SK-N-SH (cell line): ENCODE results near the gene TFDP2. TPM values are rescaled to one million over a fixed set of nuclear protein-coding genes. Genes with fewer than 3 reads are reported as not detected.
A peak's percentile ranks its signal among the peaks of the same experiment; 100 is the strongest.

Experiments used
- CTCF ChIA-PET: fragments of 300-600, 350-600 bp; formaldehyde crosslinking; extraction: SDS; loops from one replicate; lab custom pipeline; 2021; lab: Yijun Ruan, JAX
- POLR2A ChIA-PET: fragments of 350-600 bp; sonication (Branson Sonifier 250); formaldehyde crosslinking; extraction: SDS; loops from one replicate; lab custom pipeline; 2020; ENCODE audit warnings: antibody characterized with exemption, inconsistent platforms; lab: Yijun Ruan, JAX
- DNase-seq: peaks from one replicate; pipeline ENCODE4 v3.0.0; 2012
- H2AFZ ChIP-seq: fragments of 200-600 bp; sonication (generic); 2 replicates; pipeline ENCODE4 v1.8.1; 2016; ENCODE audit warnings: antibody characterized with exemption, mild to moderate bottlenecking, low read depth
- H3F3A ChIP-seq: fragments of 200-600 bp; sonication (generic); replicated peaks from 2 replicates; pipeline ENCODE3; 2016; ENCODE audit warnings: antibody characterized with exemption, mild to moderate bottlenecking; ENCODE audit not compliant: insufficient read depth
- H3K27ac ChIP-seq, 2 experiments: fragments of 200-500 bp in 1 of 2; fragments of 200-600 bp in 1 of 2; sonication (Bioruptor generic) in 1 of 2; sonication (generic), shearing (Covaris generic) in 1 of 2; 2 replicates each; pipeline versions ENCODE4 v1.5.1 to v1.6.1; 2014 to 2016; ENCODE audit warnings: low read depth in 2 of 2, inconsistent platforms in 1 of 2, low read length in 1 of 2, mild to moderate bottlenecking in 1 of 2, mixed read lengths in 1 of 2
- H3K27me3 ChIP-seq: fragments of 200-600 bp; sonication (generic), shearing (Covaris generic); 2 replicates; pipeline ENCODE4 v1.6.1; 2016; ENCODE audit warnings: mixed run types; ENCODE audit not compliant: insufficient read depth
- H3K36me3 ChIP-seq, 2 experiments: fragments of 200-500 bp in 1 of 2; fragments of 200-600 bp in 1 of 2; sonication (Bioruptor generic) in 1 of 2; sonication (generic) in 1 of 2; replicated peaks in 1 of 2; 2 replicates each; pipeline versions ENCODE3 to v1.5.1; 2014 to 2016; ENCODE audit warnings: low read length in 1 of 2, mild to moderate bottlenecking in 1 of 2; ENCODE audit not compliant: insufficient read depth in 2 of 2, control insufficient read depth in 1 of 2
- H3K4me1 ChIP-seq, 2 experiments: fragments of 200-500 bp in 1 of 2; fragments of 200-600 bp in 1 of 2; sonication (Bioruptor generic) in 1 of 2; sonication (generic), shearing (Covaris generic) in 1 of 2; 2 replicates each; pipeline versions ENCODE4 v1.5.1 to v1.6.1; 2014 to 2016; ENCODE audit warnings: low read depth in 1 of 2, low read length in 1 of 2, mixed run types in 1 of 2; ENCODE audit not compliant: insufficient read depth in 2 of 2, control insufficient read depth in 1 of 2
- H3K4me2 ChIP-seq: fragments of 200-600 bp; sonication (generic), shearing (Covaris generic); 2 replicates; pipeline ENCODE4 v1.6.1; 2017; ENCODE audit warnings: mixed run types
- H3K4me3 ChIP-seq, 2 experiments: fragments of 200-500 bp in 1 of 2; fragments of 200-600 bp in 1 of 2; sonication (Bioruptor generic) in 1 of 2; sonication (generic), shearing (Covaris generic) in 1 of 2; 2 replicates each; pipeline versions ENCODE4 v1.5.1 to v1.8.1; 2014 to 2016; ENCODE audit warnings: low read depth in 2 of 2, inconsistent platforms in 1 of 2, low read length in 1 of 2, mild to moderate bottlenecking in 1 of 2, mixed read lengths in 1 of 2, moderate library complexity in 1 of 2
- H3K79me2 ChIP-seq: fragments of 200-600 bp; sonication (generic); 2 replicates; pipeline ENCODE4 v1.8.1; 2017; ENCODE audit warnings: mild to moderate bottlenecking; ENCODE audit not compliant: insufficient read depth
- H3K9ac ChIP-seq: fragments of 200-600 bp; sonication (generic); 2 replicates; pipeline ENCODE4 v1.6.1; 2017; ENCODE audit warnings: mixed run types
- H3K9me2 ChIP-seq: fragments of 200-600 bp; sonication (generic); 2 replicates; pipeline ENCODE4 v1.6.1; 2017; ENCODE audit warnings: mixed run types
- H3K9me3 ChIP-seq: fragments of 200-600 bp; sonication (generic); 2 replicates; pipeline ENCODE4 v1.6.1; 2017; ENCODE audit warnings: mixed run types, mild to moderate bottlenecking, moderate library complexity
- H4K20me1 ChIP-seq: fragments of 200-600 bp; sonication (generic); 2 replicates; pipeline ENCODE4 v1.6.1; 2017; ENCODE audit warnings: mild to moderate bottlenecking, mixed run types; ENCODE audit not compliant: insufficient read depth
- ELF1 ChIP-seq: IDR thresholded peaks from 2 replicates; pipeline ENCODE4 v1.4.0; 2012
- EP300 ChIP-seq, 2 experiments: IDR thresholded peaks; 2 replicates each; pipeline versions ENCODE4 v1.4.0 to v1.6.1; 2012; ENCODE audit warnings: borderline replicate concordance in 1 of 2, low read depth in 1 of 2, low read length in 1 of 2
- FOXJ3 ChIP-seq: sonication (generic); formaldehyde crosslinking; IDR thresholded peaks from 2 replicates; pipeline ENCODE4 v1.5.1; 2020; ENCODE audit warnings: mild to moderate bottlenecking, missing genetic modification reagents
- GABPA ChIP-seq: IDR thresholded peaks from 2 replicates; pipeline ENCODE4 v1.4.0; 2012; ENCODE audit warnings: low read depth, mild to moderate bottlenecking
- JUND ChIP-seq: IDR thresholded peaks from 2 replicates; pipeline ENCODE4 v1.4.0; 2012
- MEF2A ChIP-seq: IDR thresholded peaks from 2 replicates; pipeline ENCODE4 v1.4.0; 2012; ENCODE audit warnings: low read depth, borderline replicate concordance
- RAD21 ChIP-seq: IDR thresholded peaks from 2 replicates; pipeline ENCODE4 v1.6.1; 2012; ENCODE audit warnings: mild to moderate bottlenecking, low read length
- SMC3 ChIP-seq: IDR thresholded peaks from 2 replicates; pipeline ENCODE4 v1.6.1; 2012; ENCODE audit warnings: low read depth, low read length, improper control_type of control experiment
- TEAD4 ChIP-seq: IDR thresholded peaks from 2 replicates; pipeline ENCODE4 v1.4.0; 2012; ENCODE audit warnings: mild to moderate bottlenecking, borderline replicate concordance; ENCODE audit not compliant: insufficient read depth
- WGBS: methylation state at CpG from one replicate; pipeline ENCODE4 v1.1.6; 2017; ENCODE audit warnings: low lambda C conversion rate; 5-methylcytosine and 5-hydroxymethylcytosine counted together
- polyA plus RNA-seq, 3 experiments: library from polyadenylated mRNA; depleted of rRNA; stranded (reverse); fragments of >200 nt; gene quantifications; 2 replicates each; pipeline ENCODE4 v1.2.3, GENCODE V29; 2012
- TF ChIP-seq, protein P1 (sequence below): fragments of 150-350 bp; IDR thresholded peaks from 2 replicates; pipeline ENCODE4 v1.6.1; 2016; ENCODE audit warnings: mild to moderate bottlenecking, low read depth, low read length
- TF ChIP-seq, protein P2 (sequence below): IDR thresholded peaks from 2 replicates; pipeline ENCODE4 v1.4.0; 2012; ENCODE audit warnings: low read depth, borderline replicate concordance
- TF ChIP-seq, protein P3 (sequence below): fragments of 200-600 bp; sonication (generic); IDR thresholded peaks from 2 replicates; pipeline ENCODE4 v1.6.1; 2017; ENCODE audit warnings: antibody characterized with exemption, mild to moderate bottlenecking, moderate library complexity
- TF ChIP-seq, protein P4 (sequence below): IDR thresholded peaks from 2 replicates; pipeline ENCODE4 v1.4.0; 2012; ENCODE audit warnings: low read depth
- TF ChIP-seq, protein P5 (sequence below): IDR thresholded peaks from 2 replicates; pipeline ENCODE4; 2012

Gene TFDP2
- polyA plus RNA-seq, 1 of the 3 experiments (the other 2 are of a cell fraction), result 8.6 TPM

DNA sequence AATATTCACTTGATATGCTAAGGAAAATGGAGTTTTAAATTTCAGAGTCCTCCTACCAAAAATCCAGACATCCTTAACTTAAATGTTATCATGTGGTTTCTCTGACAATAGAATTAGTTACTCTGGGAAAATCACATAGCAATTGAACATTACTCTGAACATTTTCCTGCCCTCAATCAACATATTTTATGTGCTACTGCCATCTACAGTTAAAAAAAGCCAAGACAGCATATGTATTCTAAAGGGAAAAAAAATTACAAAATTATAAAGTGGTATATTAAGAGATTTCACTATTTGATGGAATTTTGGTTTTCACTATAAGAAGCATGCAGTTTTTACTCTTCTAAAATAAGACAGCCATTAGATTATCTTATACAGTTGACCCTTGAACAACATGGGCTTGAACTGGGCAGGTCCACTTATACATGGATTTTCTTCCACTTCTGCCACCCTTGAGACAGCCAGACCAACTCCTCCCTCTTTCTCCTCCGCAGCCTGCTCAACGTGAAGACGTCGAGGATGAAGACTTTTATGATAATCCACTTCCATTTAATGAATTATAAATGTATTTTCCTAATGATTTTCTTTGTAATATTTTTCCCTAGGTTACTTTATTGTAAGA lies 150.6 kb downstream of the TFDP2 start:
- 76% methylated on average over 4 of the region's 4 CpGs for WGBS
- TF ChIP-seq JUND (no peak), EP300 (IDR thresholded peaks at IDR 0.05; ENCODE audit: borderline replicate concordance in 1 of 2, low read depth in 1 of 2, low read length in 1 of 2) (no peak), MEF2A (no peak), GABPA (no peak), FOXJ3 (CRISPR knock-in tag) (no peak), TEAD4 (no peak), RAD21 (peak; percentile 68), ELF1 (no peak), SMC3 (0 out of 2 replicates have a peak, but pooled peaks have one; percentile 21)
- TF ChIP-seq, protein P1, sequence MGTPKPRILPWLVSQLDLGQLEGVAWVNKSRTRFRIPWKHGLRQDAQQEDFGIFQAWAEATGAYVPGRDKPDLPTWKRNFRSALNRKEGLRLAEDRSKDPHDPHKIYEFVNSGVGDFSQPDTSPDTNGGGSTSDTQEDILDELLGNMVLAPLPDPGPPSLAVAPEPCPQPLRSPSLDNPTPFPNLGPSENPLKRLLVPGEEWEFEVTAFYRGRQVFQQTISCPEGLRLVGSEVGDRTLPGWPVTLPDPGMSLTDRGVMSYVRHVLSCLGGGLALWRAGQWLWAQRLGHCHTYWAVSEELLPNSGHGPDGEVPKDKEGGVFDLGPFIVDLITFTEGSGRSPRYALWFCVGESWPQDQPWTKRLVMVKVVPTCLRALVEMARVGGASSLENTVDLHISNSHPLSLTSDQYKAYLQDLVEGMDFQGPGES, result no peak
- TF ChIP-seq, protein P2, sequence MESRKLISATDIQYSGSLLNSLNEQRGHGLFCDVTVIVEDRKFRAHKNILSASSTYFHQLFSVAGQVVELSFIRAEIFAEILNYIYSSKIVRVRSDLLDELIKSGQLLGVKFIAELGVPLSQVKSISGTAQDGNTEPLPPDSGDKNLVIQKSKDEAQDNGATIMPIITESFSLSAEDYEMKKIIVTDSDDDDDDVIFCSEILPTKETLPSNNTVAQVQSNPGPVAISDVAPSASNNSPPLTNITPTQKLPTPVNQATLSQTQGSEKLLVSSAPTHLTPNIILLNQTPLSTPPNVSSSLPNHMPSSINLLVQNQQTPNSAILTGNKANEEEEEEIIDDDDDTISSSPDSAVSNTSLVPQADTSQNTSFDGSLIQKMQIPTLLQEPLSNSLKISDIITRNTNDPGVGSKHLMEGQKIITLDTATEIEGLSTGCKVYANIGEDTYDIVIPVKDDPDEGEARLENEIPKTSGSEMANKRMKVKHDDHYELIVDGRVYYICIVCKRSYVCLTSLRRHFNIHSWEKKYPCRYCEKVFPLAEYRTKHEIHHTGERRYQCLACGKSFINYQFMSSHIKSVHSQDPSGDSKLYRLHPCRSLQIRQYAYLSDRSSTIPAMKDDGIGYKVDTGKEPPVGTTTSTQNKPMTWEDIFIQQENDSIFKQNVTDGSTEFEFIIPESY, result no peak
- TF ChIP-seq, protein P3, sequence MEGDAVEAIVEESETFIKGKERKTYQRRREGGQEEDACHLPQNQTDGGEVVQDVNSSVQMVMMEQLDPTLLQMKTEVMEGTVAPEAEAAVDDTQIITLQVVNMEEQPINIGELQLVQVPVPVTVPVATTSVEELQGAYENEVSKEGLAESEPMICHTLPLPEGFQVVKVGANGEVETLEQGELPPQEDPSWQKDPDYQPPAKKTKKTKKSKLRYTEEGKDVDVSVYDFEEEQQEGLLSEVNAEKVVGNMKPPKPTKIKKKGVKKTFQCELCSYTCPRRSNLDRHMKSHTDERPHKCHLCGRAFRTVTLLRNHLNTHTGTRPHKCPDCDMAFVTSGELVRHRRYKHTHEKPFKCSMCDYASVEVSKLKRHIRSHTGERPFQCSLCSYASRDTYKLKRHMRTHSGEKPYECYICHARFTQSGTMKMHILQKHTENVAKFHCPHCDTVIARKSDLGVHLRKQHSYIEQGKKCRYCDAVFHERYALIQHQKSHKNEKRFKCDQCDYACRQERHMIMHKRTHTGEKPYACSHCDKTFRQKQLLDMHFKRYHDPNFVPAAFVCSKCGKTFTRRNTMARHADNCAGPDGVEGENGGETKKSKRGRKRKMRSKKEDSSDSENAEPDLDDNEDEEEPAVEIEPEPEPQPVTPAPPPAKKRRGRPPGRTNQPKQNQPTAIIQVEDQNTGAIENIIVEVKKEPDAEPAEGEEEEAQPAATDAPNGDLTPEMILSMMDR, result peak; percentile 64
- TF ChIP-seq, protein P4, sequence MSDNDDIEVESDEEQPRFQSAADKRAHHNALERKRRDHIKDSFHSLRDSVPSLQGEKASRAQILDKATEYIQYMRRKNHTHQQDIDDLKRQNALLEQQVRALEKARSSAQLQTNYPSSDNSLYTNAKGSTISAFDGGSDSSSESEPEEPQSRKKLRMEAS, result no peak
- TF ChIP-seq, protein P5, sequence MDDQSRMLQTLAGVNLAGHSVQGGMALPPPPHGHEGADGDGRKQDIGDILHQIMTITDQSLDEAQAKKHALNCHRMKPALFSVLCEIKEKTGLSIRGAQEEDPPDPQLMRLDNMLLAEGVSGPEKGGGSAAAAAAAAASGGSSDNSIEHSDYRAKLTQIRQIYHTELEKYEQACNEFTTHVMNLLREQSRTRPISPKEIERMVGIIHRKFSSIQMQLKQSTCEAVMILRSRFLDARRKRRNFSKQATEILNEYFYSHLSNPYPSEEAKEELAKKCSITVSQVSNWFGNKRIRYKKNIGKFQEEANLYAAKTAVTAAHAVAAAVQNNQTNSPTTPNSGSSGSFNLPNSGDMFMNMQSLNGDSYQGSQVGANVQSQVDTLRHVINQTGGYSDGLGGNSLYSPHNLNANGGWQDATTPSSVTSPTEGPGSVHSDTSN, result no peak
- Histone ChIP-seq H3K4me3 (no peak overlapping the region), H3K4me2 (no peak overlapping the region), H2AFZ (no peak overlapping the region), H3K27ac (no peak overlapping the region), H3K9ac (no peak overlapping the region), H3K4me1 (no peaks in the 10 kb centered on the region; a peak in 1 of 4 replicates), H3K36me3 (peaks cover 3% of the 10 kb centered on the region in 2 experiments), H4K20me1 (no peaks in the 10 kb centered on the region), H3K27me3 (no peaks in the 10 kb centered on the region), H3K9me2 (no peaks in the 10 kb centered on the region), H3F3A (peaks cover 2% of the 10 kb centered on the region), H3K79me2 (no peaks in the 10 kb centered on the region), H3K9me3 (no peaks in the 10 kb centered on the region)
- peak; percentile 16 for DNase-seq
- CTCF ChIA-PET, result interaction anchor here (0.6 to 1.5 kb wide), 3 partner anchors 85 to 706 kb away, joined by 3 read pairs; no protein-coding TSS in a partner anchor
- POLR2A ChIA-PET, result no interaction called here
